HUES6 (cell line): ENCODE data around the gene MMP23B.
"Not testable (repeated sequence)": the region's sequence is repeated elsewhere in the genome, so short reads cannot be mapped to it uniquely, and the experiment has no call there.

Experiments used
- H3K27ac ChIP-seq: 2 replicates; pipeline ENCODE4 v1.7.0; 2013; ENCODE audit warnings: low read depth, mild to moderate bottlenecking, low read length, inconsistent platforms
- H3K27me3 ChIP-seq: 2 replicates; pipeline ENCODE4 v1.6.1; 2013; ENCODE audit warnings: low read length; ENCODE audit not compliant: control insufficient read depth, insufficient read depth
- H3K36me3 ChIP-seq: 2 replicates; pipeline ENCODE4 v1.6.1; 2013; ENCODE audit warnings: low read length; ENCODE audit not compliant: control insufficient read depth, insufficient read depth
- H3K4me1 ChIP-seq: 2 replicates; pipeline ENCODE4 v1.6.1; 2013; ENCODE audit warnings: low read length; ENCODE audit not compliant: control insufficient read depth, insufficient read depth
- H3K4me3 ChIP-seq: 2 replicates; pipeline ENCODE4 v1.5.1; 2013; ENCODE audit warnings: low read depth, low read length
- H3K9ac ChIP-seq: one replicate; pipeline ENCODE4 v1.6.1; 2013; ENCODE audit warnings: mild to moderate bottlenecking, low read length
- H3K9me3 ChIP-seq: 2 replicates; pipeline ENCODE4 v1.6.1; 2013; ENCODE audit warnings: low read depth, low read length; ENCODE audit not compliant: control insufficient read depth, insufficient read depth

The MMP23B gene

DNA sequence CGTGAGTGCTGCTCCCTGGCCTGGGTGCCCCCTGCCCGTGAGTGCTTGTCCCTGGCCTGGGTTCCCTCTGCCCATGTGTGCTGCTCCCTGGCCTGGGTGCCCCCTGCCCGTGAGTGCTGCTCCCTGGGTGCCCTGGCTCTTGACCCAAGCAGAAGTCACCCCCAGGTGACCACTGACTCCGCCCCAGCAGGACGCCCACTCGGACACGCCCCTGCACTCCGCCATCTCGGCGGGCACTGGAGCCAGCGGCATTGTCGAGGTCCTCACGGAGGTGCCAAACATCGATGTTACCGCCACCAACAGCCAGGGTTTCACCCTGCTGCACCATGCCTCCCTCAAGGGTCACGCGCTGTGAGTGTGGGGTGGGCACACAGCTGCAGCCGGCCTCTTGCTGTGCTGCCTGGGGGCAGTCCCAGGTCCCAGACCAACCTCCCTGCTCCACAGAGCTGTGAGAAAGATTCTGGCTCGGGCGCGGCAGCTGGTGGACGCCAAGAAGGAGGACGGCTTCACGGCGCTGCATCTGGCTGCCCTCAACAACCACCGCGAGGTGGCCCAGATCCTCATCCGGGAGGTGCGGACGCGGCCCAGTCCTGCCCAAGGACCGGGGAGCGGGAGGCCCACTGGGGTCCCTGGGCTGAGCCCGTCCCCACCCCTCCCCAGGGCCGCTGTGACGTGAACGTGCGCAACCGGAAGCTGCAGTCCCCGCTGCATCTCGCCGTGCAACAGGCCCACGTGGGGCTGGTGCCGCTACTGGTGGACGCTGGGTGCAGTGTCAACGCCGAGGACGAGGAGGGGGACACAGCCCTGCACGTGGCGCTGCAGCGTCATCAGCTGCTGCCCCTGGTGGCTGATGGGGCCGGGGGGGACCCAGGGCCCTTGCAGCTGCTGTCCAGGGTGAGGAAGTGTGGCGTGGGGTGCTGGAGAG is 3.9 kb upstream of the MMP23B start:
- Histone ChIP-seq H3K4me1 (no peaks in the 10 kb centered on the region), H3K4me3 (no peak overlapping the region; the same call in 1 of the 2 replicates), H3K36me3 (no peaks in the 10 kb centered on the region; the same call in 1 of the 2 replicates), H3K27me3 (peaks cover 16% of the 10 kb centered on the region), H3K9me3 (no peaks in the 10 kb centered on the region), H3K9ac (no peak overlapping the region), H3K27ac (no peak overlapping the region)

- Histone ChIP-seq H3K27ac (no peak overlapping the region), H3K9ac (no peak overlapping the region), H3K27me3 (peaks cover 16% of the 10 kb centered on the region), H3K36me3 (no peaks in the 10 kb centered on the region; the same call in 1 of the 2 replicates), H3K9me3 (no peaks in the 10 kb centered on the region), H3K4me3 (peak overlapping the region; percentile 44; the same call in 1 of the 2 replicates), H3K4me1 (no peaks in the 10 kb centered on the region)
These were observed 3.1 kb upstream of the MMP23B start for GRCh38 chr1:1628754-1629429.

- peaks cover 16% of the 10 kb centered on the region for H3K27me3 ChIP-seq
- no peak overlapping the region for H3K27ac ChIP-seq
- no peaks in the 10 kb centered on the region; the same call in 1 of the 2 replicates for H3K36me3 ChIP-seq
- H3K4me3 ChIP-seq = peak overlapping the region; percentile 44; the same call in 1 of the 2 replicates
- no peaks in the 10 kb centered on the region for H3K9me3 ChIP-seq
- H3K9ac ChIP-seq = no peak overlapping the region
- H3K4me1 ChIP-seq = no peaks in the 10 kb centered on the region
These were observed 2.4 kb upstream of the MMP23B start for GRCh38 chr1:1629430-1630190.

GRCh38 chr1:1630191-1630964 is 1.6 kb upstream of the MMP23B start:
- Histone ChIP-seq H3K27ac (no peak overlapping the region), H3K27me3 (peaks cover 16% of the 10 kb centered on the region), H3K9me3 (no peaks in the 10 kb centered on the region), H3K36me3 (no peaks in the 10 kb centered on the region; the same call in 1 of the 2 replicates), H3K4me3 (peak overlapping the region; percentile 56), H3K9ac (no peak overlapping the region), H3K4me1 (no peaks in the 10 kb centered on the region)

GRCh38 chr1:1630965-1631781 is 800 bp upstream of the MMP23B start:
- H3K4me3 ChIP-seq = peak overlapping the region; percentile 56
- H3K36me3 ChIP-seq = no peaks in the 10 kb centered on the region; the same call in 1 of the 2 replicates
- H3K9ac ChIP-seq = peak overlapping the region; percentile 53
- no peaks in the 10 kb centered on the region for H3K4me1 ChIP-seq
- peaks cover 16% of the 10 kb centered on the region for H3K27me3 ChIP-seq
- no peaks in the 10 kb centered on the region for H3K9me3 ChIP-seq
- H3K27ac ChIP-seq = no peak overlapping the region; the same call in 1 of the 2 replicates

DNA sequence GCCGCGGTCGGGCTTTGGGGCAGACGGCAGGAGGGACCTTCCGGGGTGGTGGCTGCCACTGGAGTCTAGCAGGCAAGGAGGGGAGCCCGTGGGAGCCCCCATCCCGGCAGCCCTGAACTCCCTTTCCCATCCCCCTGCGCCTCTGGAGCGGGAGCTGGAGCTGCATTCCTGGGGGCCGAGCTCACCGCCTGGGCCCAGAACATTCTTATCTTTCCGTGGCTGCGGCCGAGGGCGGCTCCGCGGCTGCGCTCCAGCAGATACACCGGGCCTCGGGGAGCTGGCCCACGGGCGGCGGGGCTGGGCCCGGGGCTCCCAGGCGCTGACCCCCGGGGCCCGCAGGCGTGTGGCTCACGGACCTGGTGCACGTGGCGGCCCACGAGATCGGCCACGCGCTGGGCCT is 1.4 kb downstream of the MMP23B start:
- H3K27ac ChIP-seq, H3K4me3 ChIP-seq, H3K9ac ChIP-seq, H3K9me3 ChIP-seq, H3K4me1 ChIP-seq: not testable (repeated sequence)
- peaks cover 16% of the 10 kb centered on the region for H3K27me3 ChIP-seq
- peaks cover 16% of the 10 kb centered on the region for H3K36me3 ChIP-seq

GRCh38 chr1:1634613-1635012 is 2.6 kb downstream of the MMP23B start:
- H3K9ac ChIP-seq, H3K27ac ChIP-seq, H3K4me3 ChIP-seq, H3K9me3 ChIP-seq, H3K4me1 ChIP-seq: not testable (repeated sequence)
- Histone ChIP-seq H3K27me3 (peaks cover 16% of the 10 kb centered on the region), H3K36me3 (peaks cover 21% of the 10 kb centered on the region)

DNA sequence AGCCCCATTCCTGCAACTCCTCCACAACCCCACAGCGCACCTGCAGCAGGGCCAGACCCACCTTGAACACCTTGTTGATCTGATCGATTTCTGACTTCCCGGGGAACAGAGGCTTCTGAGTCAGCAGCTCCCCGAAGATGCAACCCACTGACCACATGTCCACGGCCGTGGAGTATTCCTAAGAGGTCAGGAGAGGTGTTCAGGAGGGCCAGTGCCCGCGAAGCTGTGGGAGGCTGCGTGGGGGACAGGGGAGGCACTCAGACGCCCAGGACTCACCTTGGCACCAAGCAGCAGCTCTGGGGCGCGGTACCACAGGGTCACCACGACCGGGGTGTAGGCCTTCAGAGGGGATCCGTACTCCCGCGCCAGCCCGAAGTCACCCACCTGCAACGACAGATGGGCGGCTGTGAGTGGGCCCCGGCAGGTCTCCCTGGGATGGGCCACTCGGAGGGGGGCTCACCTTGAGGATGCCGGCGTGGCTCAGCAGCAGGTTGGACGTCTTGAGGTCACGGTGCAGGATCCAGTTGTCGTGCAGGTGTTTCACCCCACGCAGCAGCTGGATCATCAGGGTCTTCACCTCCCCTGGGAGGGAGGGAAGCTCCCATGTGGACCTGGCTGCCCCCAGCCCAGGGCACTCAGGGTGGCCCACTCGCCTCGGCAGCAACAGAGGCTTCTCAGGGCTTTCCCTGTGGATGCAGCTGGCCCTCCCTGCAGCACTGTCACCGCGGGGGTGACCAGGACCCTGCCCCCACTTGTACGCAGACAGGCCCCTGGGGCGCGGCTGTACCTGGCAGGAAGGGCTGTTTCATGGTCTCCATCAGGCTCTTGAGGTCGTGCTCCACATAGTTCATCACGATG is 4.9 kb downstream of the MMP23B start:
- not testable (repeated sequence) for H3K27me3 ChIP-seq, H3K9me3 ChIP-seq, H3K4me3 ChIP-seq, H3K27ac ChIP-seq, H3K9ac ChIP-seq, H3K4me1 ChIP-seq
- H3K36me3 ChIP-seq = peaks cover 22% of the 10 kb centered on the region

DNA sequence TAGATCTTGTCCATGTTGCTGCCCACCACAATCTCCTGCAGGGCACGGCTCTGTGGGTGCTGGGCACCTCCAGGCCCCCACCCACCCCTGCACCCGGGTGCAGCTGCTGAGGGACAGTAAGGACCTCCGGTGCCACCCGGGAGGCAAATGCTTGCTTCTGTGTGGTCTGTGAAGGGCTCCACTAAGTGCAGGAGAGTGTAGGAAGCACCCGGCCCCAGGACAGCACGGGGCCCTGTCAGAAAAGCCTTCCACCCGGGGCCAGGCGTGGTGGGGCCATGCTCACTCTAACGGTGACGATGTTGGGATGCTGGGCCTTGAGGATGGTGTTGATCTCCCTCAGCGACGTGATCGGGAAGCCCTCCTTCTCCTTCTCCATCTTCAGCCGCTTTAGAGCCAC is 5.5 kb downstream of the MMP23B start:
- not testable (repeated sequence) for H3K9ac ChIP-seq, H3K27ac ChIP-seq, H3K4me1 ChIP-seq, H3K9me3 ChIP-seq, H3K4me3 ChIP-seq, H3K27me3 ChIP-seq
- H3K36me3 ChIP-seq = peaks cover 22% of the 10 kb centered on the region
